NCI-H2029 (cell line): ENCODE results near the gene GATM.
"Not testable (repeated sequence)": the region's sequence is repeated elsewhere in the genome, so short reads cannot be mapped to it uniquely, and the experiment has no call there.

Experiments
- DNase-seq: peaks from one replicate; lab custom pipeline; 2025; lab: John Stamatoyannopoulos, UW

The GATM gene

DNA sequence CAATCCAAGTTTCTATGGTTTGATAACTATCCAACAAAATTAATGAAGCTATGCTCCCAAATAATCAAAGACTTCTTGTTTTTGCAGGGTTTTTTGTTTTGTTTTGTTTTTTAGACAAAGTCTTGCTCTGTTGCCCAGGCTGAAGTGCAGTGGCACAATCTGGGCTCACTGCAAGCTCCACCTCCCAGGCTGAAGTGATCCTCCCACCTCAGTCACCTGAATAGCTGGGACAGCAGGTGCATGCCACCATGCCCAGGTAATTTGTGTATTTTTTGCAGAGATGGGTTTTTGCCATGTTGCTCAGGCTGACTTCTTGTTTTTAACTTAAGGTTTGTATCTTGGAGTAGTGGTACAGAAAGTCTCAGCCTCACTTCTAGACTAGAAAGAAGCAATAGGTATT is 11.0 kb upstream of the GATM start:
- DNase-seq: no peak

DNA sequence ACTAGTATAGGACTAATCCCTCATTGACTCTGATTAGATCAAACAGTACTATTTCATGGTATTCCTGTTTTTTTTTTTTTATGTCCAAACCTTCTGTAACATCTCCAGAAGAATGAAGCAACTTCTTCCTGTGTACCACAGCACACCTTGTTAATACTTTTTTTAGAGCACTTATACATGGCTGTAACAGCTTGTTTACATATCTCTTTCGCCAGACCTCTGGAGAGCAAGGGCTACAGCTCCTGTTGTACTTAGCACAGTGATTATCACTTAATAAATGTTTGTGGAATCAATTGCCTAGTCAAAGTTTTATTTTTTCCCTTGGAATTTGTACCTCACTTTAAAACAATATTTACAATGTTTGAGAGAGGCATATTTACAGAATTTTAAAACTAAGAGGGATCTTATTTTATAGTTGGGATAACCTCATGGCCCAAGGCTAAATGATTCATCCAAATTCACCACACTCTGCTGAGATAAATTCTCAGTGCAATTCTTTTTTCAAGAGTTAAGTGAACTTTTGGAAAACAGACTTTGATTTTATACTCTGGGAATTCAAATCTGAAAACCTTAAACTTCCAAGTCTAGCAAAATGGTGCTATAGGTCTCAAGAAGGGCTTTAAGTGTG is 9.2 kb upstream of the GATM start:
- DNase-seq: no peak

DNA sequence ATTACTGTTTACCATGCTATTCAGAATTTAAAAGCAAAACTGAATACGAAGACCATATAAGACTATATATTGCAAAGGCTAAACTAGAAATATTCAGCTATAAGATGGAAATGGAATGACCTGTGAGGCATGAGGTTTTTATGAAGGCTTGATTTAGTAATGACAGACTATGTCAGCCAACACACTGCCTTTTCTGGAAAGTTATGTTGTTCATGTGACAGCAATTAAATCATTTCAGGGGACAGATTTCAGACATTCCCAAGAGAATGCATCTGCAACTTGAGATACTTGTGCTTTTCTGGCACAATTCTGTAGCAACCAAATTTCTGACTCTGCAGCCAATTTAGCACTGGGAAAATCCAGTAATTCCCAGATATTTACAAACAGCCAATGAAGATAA is 8.6 kb upstream of the GATM start:
- DNase-seq: no peak

DNA sequence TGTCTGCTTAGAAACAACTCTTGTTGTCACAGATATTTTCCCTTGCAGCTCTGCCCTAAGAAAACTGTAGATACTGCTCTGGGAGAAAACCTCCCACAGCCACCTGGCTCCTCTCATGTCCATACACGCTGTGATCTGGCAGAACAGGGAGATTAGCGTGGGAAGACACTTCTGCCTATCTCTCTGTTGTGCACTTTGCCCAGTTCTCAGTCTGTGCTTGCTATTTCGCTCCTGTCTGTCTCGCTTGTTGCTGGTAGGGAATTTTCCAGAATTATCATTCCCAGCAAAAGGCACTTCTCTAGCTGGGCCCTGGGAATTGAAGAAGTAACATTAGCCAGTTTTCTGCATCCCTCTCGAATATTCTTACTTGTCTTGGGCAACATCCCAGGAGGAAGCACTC is 8.1 kb upstream of the GATM start:
- DNase-seq: no peak

DNA sequence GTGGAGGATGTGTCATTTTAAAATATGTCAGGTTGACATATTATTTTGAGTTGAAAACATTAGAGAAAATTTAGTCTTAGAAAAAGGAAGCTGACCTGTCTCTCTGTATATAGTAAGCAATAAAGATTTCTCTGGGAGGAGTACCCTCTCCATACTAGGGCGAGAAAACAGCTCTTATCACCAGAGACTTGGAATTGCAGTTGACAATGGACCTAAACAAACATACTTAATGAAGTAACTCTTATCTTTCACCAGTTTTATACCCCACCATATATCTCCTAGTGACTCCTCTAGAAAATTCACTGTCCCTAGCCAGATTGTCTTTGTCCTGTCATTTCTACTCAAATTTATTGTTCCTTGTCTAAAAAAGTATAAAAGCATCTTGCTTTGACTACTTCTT is 7.2 kb upstream of the GATM start:
- no peak for DNase-seq

DNA sequence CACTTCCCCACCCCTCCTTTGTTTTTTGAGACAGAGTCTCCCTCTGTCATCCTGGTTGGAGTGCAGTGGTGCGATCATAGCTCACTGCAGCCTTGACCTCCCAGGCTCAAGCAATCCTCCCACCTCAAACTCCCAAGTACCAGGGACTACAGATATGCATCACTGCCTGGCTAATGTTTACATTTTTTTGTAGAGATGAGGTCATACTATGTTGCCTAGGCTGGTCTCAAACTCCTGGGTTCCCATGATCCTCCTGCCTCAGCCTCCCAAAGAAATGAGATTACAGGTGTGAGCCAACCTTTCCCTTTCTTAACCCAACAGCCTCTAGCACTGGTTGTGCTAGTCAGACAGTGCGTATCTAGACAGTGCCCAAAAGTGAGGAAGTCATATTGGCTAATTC is 6.4 kb upstream of the GATM start:
- no peak for DNase-seq

DNA sequence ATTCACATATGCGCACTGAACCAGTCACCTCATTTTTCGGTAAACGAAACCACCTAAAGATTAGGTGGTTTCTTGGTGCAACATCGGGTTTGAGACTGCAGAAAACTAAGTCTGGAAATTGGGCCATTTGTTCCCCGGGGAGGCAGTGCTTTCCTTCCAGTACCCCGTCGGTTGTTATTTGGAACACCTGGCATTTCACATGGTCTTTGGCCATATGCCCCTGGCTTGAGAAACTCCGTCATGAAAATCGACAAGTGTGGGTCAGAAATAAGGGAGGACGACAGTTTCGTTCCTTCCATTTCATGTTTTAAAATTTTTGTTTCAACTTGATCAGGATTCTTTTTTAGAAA is 544 bp upstream of the GATM start:
- DNase-seq: no peak

DNA sequence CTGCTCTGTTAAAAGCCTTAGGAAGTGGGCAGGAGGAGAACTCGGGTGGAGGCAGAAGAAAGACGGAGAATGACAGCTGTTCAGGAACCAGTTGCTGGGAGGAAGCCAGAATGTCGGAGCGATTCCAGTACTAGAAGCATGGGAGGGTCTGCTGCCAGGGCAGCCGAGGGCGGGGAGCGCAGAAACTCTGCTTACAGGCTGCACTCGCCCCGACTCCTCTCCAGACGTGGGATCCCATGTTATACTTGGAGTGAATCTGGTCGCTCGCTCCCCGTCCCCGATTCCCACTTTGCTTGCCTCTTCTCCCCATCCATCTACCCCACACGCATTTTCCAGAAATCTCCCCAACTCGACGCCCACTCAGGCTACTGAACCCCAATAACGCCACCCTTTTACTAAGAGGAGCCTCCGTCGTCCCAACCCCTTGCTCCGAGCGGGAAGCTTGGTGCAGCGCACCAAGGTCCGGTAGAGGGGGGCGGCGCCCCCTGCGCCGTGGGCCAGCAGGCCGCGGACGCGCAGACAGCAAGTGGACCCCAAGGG is 665 bp downstream of the GATM start:
- DNase-seq: no peak

DNA sequence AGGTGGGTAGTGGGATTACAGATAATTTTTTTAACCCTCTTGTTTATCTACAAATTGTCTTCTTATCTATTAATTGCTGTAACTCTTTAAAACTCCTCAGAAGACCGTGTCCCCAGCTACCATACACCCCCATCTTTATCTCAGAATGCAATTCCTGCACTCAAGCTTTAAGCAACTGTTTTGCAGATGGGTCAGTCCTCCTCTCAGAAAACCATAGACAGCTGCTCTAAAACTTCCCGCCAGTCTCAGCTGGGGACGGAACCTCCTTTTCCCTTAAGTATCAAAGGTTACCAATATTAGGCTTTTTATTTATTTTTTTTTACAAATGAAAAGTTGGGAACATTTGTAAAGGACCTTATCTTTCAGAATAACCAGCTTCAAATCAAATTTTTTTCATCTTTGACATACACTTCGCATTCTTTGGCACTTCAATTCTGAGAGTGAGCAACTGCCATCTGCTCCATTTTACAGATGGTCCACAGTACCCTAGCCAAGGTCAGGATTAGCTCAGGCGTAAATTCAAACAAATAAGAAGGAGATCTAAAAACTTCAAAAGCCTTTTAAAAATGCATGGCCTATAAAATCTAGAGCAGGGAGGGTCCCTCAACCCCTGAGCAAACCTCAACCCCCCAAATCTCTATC is 1.3 kb downstream of the GATM start:
- no peak for DNase-seq

DNA sequence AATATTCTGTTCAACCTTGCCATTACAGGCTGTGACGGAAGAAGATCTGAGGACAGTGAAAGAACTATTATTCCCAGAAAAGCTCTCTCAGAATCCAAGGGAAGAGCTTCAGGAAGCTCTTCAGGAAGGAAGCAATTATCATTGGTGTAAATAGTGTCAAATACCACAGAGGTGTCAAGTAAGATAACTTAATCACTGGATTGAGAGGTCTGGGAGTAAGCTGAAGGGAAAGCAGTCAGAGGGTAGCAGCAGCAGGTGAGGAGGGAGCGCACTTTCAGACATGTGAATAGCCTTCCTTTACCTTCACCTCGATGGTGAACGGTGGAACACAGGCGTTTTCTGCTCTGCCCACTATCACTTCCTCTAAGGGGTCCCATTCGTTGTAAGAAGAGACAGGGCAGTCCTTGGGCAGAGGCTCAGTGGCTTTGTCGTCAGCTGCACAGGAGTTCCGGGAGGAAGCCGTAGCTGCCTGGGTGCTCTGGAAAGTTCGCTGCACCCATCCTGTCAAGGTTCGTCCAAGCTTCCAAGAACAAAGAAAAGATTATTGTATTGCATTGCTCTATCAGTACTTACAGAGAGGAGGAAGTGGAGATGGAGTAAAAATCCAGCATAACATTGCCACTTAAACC is 1.9 kb downstream of the GATM start:
- no peak for DNase-seq

DNA sequence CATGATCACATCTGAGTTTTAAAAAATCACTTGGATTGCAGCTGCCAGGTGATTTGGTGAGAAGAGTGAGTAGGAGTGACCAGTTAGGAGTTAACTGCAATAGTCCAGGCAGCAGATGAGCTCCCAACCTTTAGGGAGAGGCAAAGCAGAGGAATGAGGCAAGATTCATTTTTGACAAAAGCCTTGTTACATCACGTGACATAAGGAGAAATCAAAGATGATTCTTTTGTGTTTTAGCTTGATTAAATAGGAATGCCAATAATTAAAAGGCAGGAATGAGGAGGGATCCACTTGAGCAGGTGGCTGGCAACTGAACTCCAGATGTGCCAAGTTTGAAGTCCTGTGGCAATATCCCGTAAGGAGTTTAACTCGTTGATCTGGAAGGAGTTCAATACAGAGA is 2.5 kb downstream of the GATM start:
- no peak for DNase-seq

DNA sequence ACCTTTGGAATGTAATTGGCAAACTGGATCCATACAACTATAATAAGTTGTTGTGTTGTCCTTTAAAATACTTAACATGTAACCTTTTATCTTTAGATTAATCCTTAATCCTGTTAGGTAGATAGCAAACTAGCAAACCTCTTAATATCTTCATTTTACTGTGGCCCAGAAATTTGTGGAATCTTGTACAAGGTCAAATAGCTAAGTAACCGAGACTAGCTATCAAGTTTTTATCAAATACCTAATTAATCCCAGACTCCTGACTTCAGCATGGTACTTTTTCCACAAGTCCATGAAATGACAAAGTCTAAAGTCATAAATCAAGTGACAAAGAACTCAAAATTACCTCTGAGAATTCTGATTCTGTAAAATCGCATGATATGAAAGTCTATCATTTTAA is 4.4 kb downstream of the GATM start:
- DNase-seq: no peak

DNA sequence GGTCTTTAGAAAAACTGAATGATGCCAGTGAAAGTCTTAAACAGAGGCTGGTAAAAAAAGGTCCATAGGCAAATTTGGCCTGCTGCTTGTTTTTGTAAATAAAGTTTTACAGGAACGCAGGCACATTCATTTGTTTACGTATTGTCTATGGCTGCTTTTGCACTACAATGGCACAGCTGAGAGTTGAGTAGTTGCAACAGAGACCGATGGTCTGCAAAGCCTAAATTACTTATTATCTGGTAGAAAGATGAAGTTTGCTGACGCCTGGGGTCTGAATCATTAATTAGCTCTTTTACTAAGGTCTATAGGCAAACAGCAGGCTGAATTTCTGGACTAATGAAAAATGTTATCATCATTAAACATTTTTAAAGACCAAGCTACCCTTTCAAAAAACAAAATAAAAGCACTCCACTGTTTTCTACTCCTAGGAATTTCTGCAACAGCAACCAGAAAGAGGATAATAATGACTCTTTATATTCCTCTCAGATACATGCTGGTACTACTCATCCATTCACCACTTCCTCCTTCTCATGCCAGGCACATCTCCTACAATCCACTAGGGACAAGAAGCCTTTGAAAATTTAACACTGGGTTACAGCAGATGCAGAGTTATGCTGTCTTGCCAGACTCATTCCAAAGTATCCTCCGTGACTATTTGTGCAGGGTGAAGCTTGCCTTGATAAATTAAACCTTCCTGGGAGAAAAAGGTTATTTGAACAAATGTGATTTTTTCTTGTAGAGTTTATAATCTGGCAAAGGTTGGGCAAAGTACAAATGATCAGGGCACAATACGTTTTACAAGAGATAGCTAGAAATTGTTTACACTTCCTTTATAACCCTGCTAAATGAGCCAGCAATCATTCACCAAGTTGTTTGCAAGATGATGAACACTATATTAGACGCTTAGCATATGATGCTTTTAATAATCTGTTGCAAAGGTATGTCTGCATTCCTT is 6.0 kb downstream of the GATM start:
- no peak for DNase-seq

DNA sequence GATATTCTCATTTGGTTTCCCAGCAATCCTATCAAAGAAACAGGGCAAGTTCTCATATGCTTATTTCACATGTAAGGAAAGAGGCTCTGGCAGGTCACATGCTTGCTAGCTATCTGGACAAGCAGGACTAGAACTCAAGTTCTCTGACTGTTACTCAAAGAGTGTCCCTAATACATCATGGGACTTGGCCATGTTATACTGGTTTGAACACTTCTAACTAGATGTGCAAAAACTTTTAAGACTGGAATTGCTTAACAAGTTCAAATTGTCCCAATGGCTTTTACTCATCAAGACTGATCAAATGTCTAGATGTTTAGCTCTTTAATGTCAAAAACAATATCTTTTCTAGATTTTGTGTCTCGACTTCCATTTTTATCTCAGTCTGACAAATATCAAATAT is 6.8 kb downstream of the GATM start:
- DNase-seq: no peak

DNA sequence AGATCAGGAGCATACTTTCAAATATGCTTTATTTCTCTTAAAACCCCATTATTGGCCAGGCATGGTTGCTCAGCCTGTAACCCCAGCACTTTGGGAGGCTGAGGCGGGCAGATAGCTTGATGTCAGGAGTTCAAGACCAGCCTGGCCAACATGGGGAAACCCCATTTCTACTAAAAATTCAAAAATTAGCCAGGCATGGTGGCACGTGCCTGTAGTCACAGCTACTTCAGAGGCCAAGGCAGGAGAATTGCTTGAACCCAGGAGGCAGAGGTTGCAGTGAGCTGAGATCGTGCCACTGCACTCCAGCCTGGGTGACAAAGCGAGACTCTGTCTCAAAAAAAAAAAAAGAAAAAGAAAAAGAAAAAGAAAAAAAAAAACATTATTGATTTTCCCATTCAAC is 8.3 kb downstream of the GATM start:
- DNase-seq: not testable (repeated sequence)

DNA sequence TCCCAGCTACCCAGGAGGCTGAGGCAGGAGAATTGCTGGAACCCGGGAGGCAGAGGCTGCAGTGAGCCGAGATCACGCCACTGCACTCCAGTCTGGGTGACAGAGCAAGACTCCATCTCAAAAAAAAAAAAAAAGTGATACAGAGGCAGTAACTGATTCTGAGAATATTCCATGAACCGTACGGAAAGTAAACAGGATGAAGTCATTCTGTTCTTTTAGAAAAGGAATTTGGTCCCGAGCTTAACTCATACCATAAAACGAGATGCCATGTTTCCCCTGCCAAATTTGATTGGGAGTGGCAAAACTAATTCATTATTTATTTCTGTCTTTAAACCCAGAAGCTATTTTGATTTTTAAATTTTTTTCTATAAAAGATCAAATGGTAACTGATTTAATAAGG is 11.1 kb downstream of the GATM start:
- DNase-seq: not testable (repeated sequence)

DNA sequence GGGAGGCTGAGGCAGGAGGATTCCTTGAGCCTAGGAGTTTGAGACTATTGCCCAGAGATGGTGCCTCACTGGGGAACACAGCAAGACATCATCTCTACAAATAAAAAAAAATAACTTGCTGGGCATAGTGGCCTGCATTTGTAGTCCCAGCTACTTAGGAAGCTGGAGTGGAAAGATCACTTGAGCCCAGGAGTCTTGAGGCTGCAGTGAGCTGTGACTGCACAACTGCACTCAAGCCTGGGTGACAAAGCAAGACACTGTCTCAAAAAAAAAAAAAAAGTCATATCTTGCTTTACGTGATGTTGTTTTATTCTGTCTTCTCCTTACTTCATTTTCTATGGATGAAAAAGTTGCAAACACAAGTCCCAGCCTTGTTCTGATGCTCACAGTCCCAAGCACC is 14.1 kb downstream of the GATM start:
- no peak for DNase-seq

DNA sequence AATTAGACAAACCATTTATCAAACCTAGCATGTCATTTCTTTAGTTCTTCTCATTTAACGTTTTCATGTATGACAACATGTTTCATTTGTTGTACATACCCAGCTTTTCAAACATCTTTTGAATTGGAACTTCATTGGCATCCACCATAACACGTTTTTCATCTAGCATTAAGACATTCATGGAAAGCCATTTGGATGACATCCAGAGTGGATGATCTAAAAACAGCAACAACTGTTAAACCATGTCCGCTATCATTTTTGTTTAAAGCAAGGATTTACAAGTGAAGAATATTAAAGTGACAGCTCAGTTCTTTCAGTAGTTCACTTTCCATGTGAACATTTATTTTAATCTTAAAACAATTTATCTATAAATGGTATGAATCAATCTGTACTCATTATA is 14.5 kb downstream of the GATM start:
- DNase-seq: no peak

DNA sequence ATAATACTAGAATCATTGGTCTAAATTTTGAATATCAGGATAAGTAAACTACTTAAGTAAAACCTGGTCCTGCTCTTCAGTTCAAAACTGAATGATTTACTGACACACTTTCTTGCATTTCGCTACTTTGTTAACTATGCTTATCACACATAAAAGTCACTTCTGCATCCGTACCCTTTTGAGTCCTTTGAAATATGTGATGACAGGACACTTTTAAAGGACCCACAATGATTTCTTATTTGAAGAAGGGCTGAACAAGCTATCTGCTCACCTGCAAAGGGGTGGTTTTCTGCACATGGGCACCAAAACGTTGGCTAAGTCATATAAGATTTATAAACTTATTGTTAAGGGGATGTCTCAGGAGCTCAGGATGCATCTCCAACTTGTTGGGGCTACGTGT is 15.0 kb downstream of the GATM start:
- DNase-seq: no peak

DNA sequence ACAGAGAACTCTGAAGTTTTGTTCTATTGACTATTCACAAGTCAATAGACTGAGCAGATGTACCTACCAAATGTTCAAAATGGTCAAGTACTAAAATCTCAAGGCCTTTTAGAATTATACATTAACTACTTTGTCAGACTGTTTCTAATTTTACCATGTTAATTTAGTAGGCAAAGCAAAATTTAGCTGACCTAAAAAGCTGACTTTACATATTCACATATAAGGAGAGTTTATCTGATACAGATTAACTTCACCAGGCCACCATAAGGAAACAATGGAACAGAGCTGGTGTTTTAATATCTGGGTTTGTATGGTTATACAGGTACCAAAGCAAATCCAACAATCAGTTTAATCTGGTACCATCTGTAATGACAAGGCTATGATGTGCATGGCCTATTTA is 15.9 kb downstream of the GATM start:
- no peak for DNase-seq

DNA sequence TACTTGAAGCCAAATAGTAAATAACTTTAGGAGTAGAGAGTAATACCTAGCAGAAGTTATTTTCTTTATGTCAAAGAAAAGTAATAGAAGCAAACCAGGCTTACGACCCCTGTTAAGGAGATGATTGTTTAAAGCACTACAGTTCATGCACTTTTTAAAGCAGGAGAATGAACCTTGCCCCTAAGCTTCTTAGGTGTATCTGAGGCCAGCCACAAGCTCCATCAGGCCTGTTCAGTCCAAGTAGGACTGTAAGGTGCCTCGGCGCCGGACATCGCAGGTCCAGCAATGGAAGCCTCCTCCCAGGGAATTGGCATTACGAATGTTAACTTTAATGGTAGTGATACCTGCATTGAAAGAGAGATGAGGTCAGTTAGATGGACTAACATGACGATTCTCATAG is 16.5 kb downstream of the GATM start:
- DNase-seq: no peak

DNA sequence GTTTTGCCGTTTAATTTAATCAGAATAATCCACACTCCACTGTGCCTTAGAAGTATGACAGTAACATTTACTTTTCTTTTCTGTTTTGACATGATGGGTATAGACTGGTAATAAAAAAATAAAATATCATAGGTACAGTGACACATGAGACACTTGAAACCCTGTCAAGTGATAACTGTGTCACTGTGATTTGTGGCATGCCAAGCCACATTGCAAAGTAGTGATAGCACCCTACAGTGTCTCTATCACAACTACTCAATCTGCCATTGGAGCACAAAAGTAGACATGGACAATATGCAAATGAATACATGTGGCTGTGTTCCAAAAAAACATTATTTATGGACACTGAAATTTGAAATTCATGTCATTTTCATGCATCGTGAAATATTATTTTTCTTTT is 22.5 kb downstream of the GATM start:
- no peak for DNase-seq

DNA sequence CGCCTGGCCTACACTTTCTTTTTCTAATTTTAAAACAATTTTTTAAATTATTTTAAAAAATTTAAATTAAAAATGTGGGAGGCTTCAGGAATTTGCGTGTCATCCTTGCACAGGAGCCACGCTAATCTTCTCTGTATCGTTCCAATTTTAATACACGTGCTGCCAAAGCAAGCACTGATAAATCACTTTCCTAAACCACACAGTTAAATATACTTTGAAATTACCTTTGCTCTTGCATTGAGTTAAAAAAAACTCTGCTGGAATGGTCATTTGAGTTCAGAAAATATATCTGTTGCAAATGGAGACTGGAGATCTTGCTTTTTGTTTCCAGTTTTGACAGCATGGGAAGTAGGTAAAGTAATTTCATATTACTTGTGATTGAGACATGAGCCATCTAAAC is 23.6 kb downstream of the GATM start:
- DNase-seq: no peak
